HG03571 (cell line): ENCODE data around the gene ZNF474.

Experiments
- ATAC-seq: cut with Tn5 transposase; IDR thresholded peaks from one replicate; pipeline ENCODE4 v1.9.1; 2021; ENCODE audit not compliant: unreplicated experiment

The ZNF474 gene

GRCh38 chr5:122179701-122180100 is 50.4 kb downstream of the ZNF474 start:
- no peak for ATAC-seq

DNA sequence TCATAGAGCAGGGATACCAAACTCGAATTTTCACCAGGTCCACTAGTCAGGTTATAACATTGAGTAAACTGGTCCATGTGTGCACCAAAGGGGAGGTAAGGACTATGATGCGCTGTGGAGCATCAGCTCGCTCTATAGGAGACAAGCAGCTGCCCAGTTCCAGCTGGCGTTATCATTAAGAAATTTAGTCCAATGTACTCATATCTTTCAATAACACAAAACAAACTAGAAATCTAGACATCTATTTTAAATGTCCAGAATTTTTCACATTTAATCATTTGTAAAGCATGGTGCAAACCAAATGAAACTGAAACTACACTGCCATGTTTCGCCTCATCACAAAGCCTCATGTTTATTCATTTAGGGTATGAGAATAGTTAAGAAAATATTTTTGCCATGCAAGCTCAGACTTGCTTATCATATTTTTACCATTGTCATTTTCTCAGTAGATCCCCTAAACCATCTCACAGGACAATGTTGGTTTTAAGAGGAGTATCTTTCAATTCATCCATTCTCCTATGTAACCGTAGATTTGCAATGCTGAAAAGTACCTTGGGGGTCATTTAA is 50.9 kb downstream of the ZNF474 start:
- ATAC-seq: no peak

GRCh38 chr5:122180863-122181548 is 51.7 kb downstream of the ZNF474 start:
- no peak for ATAC-seq

DNA sequence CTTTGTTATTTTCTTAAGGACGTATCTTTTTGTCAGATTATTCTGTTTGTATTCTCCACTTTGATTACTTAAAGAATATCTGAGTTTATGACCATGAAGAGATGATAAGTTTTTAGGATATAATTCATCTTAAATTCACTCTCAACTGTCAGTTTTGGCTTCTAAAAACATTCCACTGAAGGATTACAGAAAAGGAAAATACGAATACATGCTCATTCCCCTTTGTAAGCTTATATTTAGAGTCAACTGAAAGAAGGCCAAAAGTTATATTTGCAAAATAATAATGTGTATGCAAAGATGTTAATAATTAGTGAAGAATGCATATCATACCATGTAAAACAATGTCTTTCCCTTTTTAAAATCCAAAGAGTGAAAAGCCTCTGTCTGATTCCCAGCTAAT is 52.5 kb downstream of the ZNF474 start:
- no peak for ATAC-seq

- no peak for ATAC-seq
Measured at GRCh38 chr5:122182491-122182921, 53.2 kb downstream of the ZNF474 start.

DNA sequence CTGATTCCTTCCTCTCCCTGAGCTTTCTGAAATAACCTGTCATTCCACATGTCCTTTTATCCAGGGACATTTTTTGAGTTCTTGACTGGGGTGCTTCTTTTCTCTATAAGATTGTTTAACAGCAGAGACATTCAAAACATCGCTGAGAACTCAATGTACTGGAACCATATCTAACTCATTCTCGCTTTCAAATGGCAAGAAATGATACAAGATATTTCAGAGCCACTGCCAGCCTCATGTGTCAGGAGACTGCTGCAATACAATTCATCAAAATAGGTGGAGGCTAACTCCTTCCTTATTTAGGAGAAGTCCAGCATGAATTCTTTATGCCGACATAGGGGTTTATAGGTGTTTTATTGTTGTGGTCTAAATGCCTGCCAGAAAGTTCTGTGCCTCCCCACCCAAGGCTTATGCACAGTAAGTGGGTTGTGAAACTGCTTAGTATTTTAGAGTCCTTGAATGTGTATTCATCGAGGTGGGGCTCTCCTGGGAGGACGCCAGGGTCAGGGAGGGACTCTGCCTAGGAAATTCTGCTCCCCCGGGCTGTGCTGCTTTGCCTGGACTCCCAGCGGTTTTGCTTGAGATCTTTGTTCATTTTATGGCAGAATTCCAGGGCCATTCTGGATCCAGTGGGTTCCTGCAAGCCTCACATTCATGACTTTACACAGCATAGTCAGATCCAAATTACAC is 53.9 kb downstream of the ZNF474 start:
- ATAC-seq: no peak

GRCh38 chr5:122183788-122184170 is 54.4 kb downstream of the ZNF474 start:
- ATAC-seq: no peak

- ATAC-seq: no peak
Measured at GRCh38 chr5:122184676-122185255, 55.4 kb downstream of the ZNF474 start.

DNA sequence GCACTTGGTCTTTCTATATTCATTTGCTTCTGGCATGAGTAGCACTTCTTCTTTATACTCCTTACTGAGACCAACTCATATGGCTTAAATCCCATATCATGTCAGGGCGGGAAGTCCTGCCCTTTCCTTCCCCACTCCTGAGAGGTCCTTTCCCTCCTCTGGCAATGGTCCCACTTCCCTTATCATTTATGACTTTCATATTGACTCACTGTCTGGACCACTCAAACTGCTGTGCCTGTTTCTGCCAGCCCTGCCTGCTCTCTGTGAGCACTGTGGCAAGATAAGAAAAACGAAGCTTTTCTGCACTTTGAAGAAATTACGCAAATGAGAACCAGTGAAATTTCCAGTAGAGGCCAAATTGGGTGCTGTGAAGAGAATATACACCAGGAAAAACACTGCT is 58.1 kb downstream of the ZNF474 start:
- no peak for ATAC-seq

- no peak for ATAC-seq
Measured at GRCh38 chr5:122190156-122190555, 60.8 kb downstream of the ZNF474 start.

DNA sequence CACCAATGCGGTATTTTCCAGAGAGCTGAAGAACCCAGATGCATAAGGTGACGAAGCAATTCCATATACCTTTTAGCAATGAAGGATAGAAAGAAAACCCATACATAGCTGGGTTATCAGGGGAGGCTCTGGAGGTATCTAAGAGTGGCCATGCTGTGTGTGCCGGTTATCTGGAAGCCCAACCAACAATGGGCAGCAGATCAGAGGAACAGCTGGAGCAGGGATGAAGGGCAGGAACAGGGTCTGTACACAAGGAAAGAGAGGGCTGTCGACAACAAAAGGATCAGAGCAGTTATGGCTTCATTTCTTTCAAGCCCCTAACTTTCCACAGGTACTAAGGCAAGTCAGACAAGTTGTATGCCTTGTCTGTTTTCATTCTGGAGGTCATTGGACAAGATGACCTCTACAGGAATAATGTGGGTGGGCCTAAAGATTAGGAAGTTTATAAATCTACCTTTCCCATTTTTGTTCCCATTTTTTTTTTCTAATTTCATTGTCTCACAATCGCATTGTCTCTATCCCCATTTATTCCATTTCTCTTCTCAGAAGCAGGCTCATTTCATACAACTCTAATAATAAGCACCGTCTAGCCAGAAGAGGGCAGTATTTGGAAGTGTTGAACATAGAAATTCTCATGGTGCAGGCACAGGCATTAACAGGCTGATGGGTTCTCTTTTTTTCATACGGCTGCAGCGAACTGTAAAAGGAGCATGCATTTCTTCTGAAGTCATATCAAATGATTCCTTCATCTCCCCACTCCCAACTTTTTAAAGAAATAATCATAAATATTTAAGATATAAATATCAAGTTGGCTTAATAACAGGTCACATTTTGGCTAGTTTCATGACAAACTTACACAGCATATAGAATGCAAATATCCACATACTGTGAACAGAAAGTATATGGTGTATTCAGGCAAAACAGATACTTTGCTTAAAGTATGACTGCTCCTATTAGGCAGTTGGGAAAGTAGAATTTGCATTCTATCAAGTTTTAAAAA is 63.5 kb downstream of the ZNF474 start:
- peak; percentile 78 for ATAC-seq

GRCh38 chr5:122195802-122196394 is 66.6 kb downstream of the ZNF474 start:
- ATAC-seq: no peak

DNA sequence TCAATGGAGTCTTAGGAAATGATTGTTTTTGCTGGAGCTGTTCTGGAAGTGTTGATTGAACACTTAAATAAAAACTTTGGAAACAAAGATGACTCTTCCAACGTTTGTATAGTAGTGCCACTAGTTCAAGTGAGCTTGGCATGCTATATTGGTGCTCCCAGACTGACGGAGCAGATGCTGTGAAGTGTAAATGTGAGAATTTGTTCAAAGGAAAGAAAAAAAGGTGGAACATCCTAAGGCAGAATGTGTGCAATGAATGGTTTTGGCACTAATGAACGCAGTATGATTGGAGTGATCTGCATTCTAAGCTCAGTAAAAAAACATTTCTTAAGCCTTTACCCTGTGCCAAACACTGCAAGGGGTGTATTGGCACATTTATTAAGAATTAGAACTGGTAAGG is 69.8 kb downstream of the ZNF474 start:
- no peak for ATAC-seq

DNA sequence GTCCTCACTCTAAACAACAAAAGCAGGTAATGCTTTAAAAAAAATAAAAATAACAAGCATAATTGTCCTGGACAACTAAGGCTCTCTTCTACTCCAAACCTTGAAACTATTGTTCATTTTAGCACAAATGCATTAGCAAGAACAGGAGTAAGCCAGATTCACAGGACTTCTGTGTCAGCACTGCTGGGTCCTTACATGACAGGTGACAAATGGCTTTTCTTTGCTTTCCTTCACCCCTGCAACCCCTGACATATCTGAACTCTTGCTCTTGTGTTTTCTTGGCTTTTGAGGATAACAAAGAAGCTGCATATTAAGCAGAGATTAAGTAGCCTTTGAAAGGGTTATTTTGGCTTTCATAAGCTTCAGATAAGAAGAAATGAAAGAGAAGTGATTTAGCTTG is 71.1 kb downstream of the ZNF474 start:
- no peak for ATAC-seq

- no peak for ATAC-seq
Measured at GRCh38 chr5:122200865-122201264, 71.5 kb downstream of the ZNF474 start.

DNA sequence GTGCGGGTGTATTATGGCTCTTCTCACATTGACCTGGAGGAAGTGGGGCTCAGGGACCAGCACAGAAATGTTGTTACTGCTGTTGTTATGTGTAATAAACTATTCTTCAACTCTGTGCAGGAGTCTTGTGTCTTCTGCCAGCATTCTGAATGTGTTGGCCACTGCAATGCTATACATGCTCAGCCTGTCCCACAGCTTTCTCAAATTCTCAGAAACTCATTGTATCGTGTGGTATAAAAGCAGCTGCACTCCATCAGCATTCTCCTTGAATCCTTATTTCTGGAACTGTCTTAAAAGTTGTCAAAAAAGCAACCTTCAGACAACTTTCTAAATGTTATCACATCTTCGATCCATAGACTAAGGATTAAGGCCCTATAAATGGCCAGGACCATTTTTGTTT is 72.0 kb downstream of the ZNF474 start:
- ATAC-seq: no peak

GRCh38 chr5:122202952-122203351 is 73.6 kb downstream of the ZNF474 start:
- ATAC-seq: no peak
